Measurements from ENCODE around the gene NRIP3. TPM values are rescaled to one million over a fixed set of nuclear protein-coding genes. Genes with fewer than 3 reads are reported as not detected.
A peak's percentile ranks its signal among the peaks of the same experiment; 100 is the strongest.

The NRIP3 gene
- total RNA-seq, 1 experiment from 2014 or later: 2.1 TPM

- Histone ChIP-seq H3K9me3 (ENCODE audit: insufficient read depth, low read depth) (no peaks in the 10 kb centered on the region), H2AFZ (no peak overlapping the region), H3K4me1 (replicated peaks; ENCODE audit: insufficient read depth) (no peaks in the 10 kb centered on the region), H3K9me2 (ENCODE audit: insufficient read depth) (no peaks in the 10 kb centered on the region), H4K20me1 (ENCODE audit: insufficient read depth) (no peaks in the 10 kb centered on the region), H3K4me3 (no peak overlapping the region), H3K4me2 (no peak overlapping the region), H3K27ac (no peak overlapping the region), H3F3A (ENCODE audit: insufficient read depth, low read depth) (no peaks in the 10 kb centered on the region), H3K79me2 (ENCODE audit: low read depth) (no peaks in the 10 kb centered on the region), H3K36me3 (ENCODE audit: low read depth) (no peaks in the 10 kb centered on the region), H3K27me3 (ENCODE audit: insufficient read depth, low read depth) (peaks cover 20% of the 10 kb centered on the region)
- POLR2A ChIA-PET (ENCODE audit: unreplicated experiment): no interaction called here
- CTCF ChIA-PET: interaction anchor here (0.7 kb wide), 1 partner anchor 12 kb away, joined by 4 read pairs; no protein-coding TSS in a partner anchor
- no peak for DNase-seq
- BruUV-seq (replicated peaks): no TSS peak
- TF ChIP-seq, protein P1, sequence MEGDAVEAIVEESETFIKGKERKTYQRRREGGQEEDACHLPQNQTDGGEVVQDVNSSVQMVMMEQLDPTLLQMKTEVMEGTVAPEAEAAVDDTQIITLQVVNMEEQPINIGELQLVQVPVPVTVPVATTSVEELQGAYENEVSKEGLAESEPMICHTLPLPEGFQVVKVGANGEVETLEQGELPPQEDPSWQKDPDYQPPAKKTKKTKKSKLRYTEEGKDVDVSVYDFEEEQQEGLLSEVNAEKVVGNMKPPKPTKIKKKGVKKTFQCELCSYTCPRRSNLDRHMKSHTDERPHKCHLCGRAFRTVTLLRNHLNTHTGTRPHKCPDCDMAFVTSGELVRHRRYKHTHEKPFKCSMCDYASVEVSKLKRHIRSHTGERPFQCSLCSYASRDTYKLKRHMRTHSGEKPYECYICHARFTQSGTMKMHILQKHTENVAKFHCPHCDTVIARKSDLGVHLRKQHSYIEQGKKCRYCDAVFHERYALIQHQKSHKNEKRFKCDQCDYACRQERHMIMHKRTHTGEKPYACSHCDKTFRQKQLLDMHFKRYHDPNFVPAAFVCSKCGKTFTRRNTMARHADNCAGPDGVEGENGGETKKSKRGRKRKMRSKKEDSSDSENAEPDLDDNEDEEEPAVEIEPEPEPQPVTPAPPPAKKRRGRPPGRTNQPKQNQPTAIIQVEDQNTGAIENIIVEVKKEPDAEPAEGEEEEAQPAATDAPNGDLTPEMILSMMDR (conservative IDR thresholded peaks at IDR 0.05): no peak
- no peak for TF ChIP-seq EZH2 (IDR thresholded peaks at IDR 0.05; ENCODE audit: low read depth)
- intact Hi-C loops (cut with micrococcal nuclease; ENCODE audit: unreplicated experiment): no loop called here
These were observed 1.3 kb upstream of the NRIP3 start for GRCh38 chr11:9005087-9005486.

DNA sequence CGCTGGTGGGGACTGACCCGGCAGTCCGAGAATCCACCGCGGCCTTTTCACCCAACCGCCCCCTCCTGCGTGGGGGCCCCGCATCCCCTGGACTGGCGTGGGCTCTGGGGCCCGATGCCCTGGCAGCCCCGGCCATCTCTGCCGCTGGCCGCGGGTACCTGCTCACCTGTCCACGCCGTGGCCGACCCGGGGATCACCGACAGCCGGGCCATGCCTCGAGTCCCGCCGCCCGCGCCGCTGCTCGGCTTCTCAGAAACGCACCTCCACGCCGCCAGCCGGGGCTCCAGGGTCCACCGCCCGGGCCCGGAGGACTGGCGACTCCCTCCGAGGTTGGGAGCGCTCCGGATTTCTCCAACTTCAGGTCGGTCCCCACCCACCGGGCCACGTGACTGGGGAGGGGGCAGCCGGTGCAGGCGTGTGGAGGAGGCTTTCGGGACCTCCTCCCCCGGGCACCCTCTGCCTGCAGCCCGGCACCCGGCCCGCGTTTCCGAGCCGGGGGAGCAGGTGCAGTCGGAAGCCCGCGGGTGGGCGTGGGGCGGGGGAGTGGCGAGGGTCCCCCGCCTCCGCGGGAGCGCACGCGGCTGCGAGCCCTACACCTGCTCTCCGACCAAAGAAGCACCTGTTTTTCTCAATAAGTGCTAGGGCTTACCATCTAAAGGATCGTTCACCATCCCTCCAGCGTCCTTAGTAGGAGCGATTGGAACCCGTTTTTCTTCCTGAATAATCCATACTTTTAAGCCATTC is 554 bp upstream of the NRIP3 start:
- Histone ChIP-seq H3K9me3 (ENCODE audit: insufficient read depth, low read depth) (no peaks in the 10 kb centered on the region), H3K9me2 (ENCODE audit: insufficient read depth) (no peaks in the 10 kb centered on the region), H3K4me1 (replicated peaks; ENCODE audit: insufficient read depth) (no peaks in the 10 kb centered on the region), H3K27ac (no peak overlapping the region), H3K4me3 (no peak overlapping the region), H3K79me2 (ENCODE audit: low read depth) (no peaks in the 10 kb centered on the region), H3F3A (ENCODE audit: insufficient read depth, low read depth) (no peaks in the 10 kb centered on the region), H2AFZ (no peak overlapping the region), H3K27me3 (ENCODE audit: insufficient read depth, low read depth) (peaks cover 20% of the 10 kb centered on the region), H3K4me2 (peak overlapping the region; percentile 64; the same call in 1 of the 2 replicates), H3K36me3 (ENCODE audit: low read depth) (no peaks in the 10 kb centered on the region), H4K20me1 (ENCODE audit: insufficient read depth) (no peaks in the 10 kb centered on the region)
- TF ChIP-seq, protein P1 (conservative IDR thresholded peaks at IDR 0.05): no peak
- no peak for TF ChIP-seq EZH2 (IDR thresholded peaks at IDR 0.05; ENCODE audit: low read depth)
- ChIA-PET POLR2A (ENCODE audit: unreplicated experiment) (no interaction called here), CTCF (no interaction called here)
- intact Hi-C loops (cut with micrococcal nuclease; ENCODE audit: unreplicated experiment): no loop called here
- DNase-seq: no peak
- BruUV-seq (replicated peaks): no TSS peak

GRCh38 chr11:9002920-9003572 is 755 bp downstream of the NRIP3 start:
- ChIA-PET CTCF (no interaction called here), POLR2A (ENCODE audit: unreplicated experiment) (no interaction called here)
- no peaks in the 10 kb centered on the region for H4K20me1 ChIP-seq (ENCODE audit: insufficient read depth)
- no peak overlapping the region for H3K27ac ChIP-seq
- no peaks in the 10 kb centered on the region for H3K36me3 ChIP-seq (ENCODE audit: low read depth)
- no peaks in the 10 kb centered on the region for H3K9me2 ChIP-seq (ENCODE audit: insufficient read depth)
- TSS peak; percentile 57 for BruUV-seq (replicated peaks)
- peak overlapping the region; percentile 35; the same call in 1 of the 2 replicates for H3K4me3 ChIP-seq
- H3F3A ChIP-seq (ENCODE audit: insufficient read depth, low read depth): no peaks in the 10 kb centered on the region
- no peaks in the 10 kb centered on the region for H3K9me3 ChIP-seq (ENCODE audit: insufficient read depth, low read depth)
- no peaks in the 10 kb centered on the region for H3K4me1 ChIP-seq (replicated peaks; ENCODE audit: insufficient read depth)
- H3K27me3 ChIP-seq (ENCODE audit: insufficient read depth, low read depth): peaks cover 20% of the 10 kb centered on the region
- no peaks in the 10 kb centered on the region for H3K79me2 ChIP-seq (ENCODE audit: low read depth)
- 0 out of 2 replicates have a peak overlapping the region, but pooled peaks have one; percentile 48 for H2AFZ ChIP-seq
- peak overlapping the region; percentile 64 for H3K4me2 ChIP-seq
- DNase-seq: no peak
- intact Hi-C loops (cut with micrococcal nuclease; ENCODE audit: unreplicated experiment): no loop called here
- no peak for TF ChIP-seq EZH2 (IDR thresholded peaks at IDR 0.05; ENCODE audit: low read depth)
- TF ChIP-seq, protein P1 (conservative IDR thresholded peaks at IDR 0.05): no peak
